ENCODE measurements around the gene LBH.

DNA sequence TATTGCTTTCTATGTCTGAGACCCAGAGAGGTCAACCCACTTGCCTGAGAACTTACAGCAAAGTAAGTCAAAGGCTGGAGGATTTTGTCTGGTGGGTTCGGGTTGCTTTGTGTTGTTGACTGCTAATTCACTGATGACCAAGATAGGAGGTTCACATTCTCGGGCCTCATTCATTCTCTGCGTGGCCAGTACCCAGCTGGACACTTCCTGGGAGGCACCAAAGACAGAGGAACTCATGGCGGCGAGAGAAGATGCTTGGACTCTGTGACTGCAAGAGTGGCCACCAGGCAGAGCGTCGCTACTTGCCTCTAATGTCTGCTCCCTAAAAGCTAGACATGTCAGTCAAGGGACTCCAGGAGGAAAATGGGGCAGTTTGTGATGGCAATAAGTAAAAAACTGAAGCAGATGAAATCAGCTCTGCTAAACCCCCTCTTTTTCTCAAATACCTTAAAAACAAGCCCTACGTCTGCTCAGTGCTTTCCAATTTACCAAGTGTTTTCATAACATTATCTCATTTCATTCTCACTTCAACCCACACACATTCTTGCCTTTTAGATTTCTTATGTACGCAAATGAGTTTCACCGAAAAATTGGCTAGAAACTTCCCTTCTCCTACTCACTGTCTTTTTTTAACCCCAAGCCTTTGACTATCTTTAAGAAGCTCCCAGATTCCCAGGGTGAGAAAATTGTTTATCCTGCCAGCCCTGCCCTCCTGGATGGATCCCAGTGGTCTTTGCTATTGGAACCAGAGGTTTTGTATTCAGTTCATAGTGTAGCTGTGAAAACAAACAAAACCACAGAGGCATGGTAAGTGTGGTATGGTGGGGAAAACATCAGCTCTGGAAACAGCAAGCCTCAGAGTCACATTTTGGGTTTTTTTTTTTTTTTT is 4.9 kb upstream of the LBH start:
- TF ChIP-seq, protein P1, sequence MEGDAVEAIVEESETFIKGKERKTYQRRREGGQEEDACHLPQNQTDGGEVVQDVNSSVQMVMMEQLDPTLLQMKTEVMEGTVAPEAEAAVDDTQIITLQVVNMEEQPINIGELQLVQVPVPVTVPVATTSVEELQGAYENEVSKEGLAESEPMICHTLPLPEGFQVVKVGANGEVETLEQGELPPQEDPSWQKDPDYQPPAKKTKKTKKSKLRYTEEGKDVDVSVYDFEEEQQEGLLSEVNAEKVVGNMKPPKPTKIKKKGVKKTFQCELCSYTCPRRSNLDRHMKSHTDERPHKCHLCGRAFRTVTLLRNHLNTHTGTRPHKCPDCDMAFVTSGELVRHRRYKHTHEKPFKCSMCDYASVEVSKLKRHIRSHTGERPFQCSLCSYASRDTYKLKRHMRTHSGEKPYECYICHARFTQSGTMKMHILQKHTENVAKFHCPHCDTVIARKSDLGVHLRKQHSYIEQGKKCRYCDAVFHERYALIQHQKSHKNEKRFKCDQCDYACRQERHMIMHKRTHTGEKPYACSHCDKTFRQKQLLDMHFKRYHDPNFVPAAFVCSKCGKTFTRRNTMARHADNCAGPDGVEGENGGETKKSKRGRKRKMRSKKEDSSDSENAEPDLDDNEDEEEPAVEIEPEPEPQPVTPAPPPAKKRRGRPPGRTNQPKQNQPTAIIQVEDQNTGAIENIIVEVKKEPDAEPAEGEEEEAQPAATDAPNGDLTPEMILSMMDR (IDR thresholded peaks at IDR 0.05) = no peak
- TF ChIP-seq POLR2AphosphoS5 (IDR thresholded peaks at IDR 0.05) = no peak
- no peak for TF ChIP-seq POLR2A (IDR thresholded peaks at IDR 0.05)
